RWPE1 (cell line): ENCODE measurements around the gene POU2AF2.

Experiments
- CTCF ChIA-PET: fragments of 350-600 bp; sonication (Branson Sonifier 250); formaldehyde crosslinking; extraction: SDS; loops from one replicate; lab custom pipeline; 2021; lab: Yijun Ruan, JAX
- POLR2A ChIA-PET: fragments of 400-600 bp; formaldehyde crosslinking; extraction: SDS; loops from one replicate; lab custom pipeline; 2020; ENCODE audit warnings: antibody characterized with exemption; ENCODE audit not compliant: low non-redundant PET; lab: Yijun Ruan, JAX
- DNase-seq: peaks from one replicate; pipeline ENCODE4 v3.0.0; 2012; ENCODE audit warnings: low spot score
- H3K27ac ChIP-seq: fragments of 450-650 bp; 2 replicates; pipeline ENCODE4 v1.5.1; 2017
- CTCF ChIP-seq: fragments of 450-650 bp; conservative IDR thresholded peaks from 2 replicates; pipeline ENCODE4 v1.5.1; 2017; ENCODE audit warnings: low read depth, mild to moderate bottlenecking

The POU2AF2 gene

GRCh38 chr11:111229604-111230003, 15.9 kb upstream of the POU2AF2 start:
- ChIA-PET POLR2A (no interaction called here), CTCF (interaction anchor here (0.6 to 1.2 kb wide), 4 partner anchors 15 to 794 kb away, joined by 3 to 9 read pairs (median 4); no protein-coding TSS in a partner anchor)
- no peak for TF ChIP-seq CTCF
- no peak overlapping the region for H3K27ac ChIP-seq
- DNase-seq, result no peak

GRCh38 chr11:111230122-111230465, 15.4 kb upstream of the POU2AF2 start:
- ChIA-PET CTCF (interaction anchor here (0.6 to 1.2 kb wide), 16 partner anchors 11 to 797 kb away, joined by 3 to 9 read pairs (median 3); no protein-coding TSS in a partner anchor), POLR2A (no interaction called here)
- no peak overlapping the region for H3K27ac ChIP-seq
- no peak for TF ChIP-seq CTCF
- no peak for DNase-seq

- H3K27ac ChIP-seq, result no peak overlapping the region
- no peak for DNase-seq
- ChIA-PET CTCF (interaction anchor here (0.9 kb wide), 1 partner anchor 11 kb away, joined by 3 read pairs; no protein-coding TSS in a partner anchor), POLR2A (no interaction called here)
- TF ChIP-seq CTCF, result no peak
Observed at GRCh38 chr11:111231836-111232235, 13.7 kb upstream of the POU2AF2 start.

- POLR2A ChIA-PET, result no interaction called here
- no peak for TF ChIP-seq CTCF
Observed at GRCh38 chr11:111236383-111236782, 9.1 kb upstream of the POU2AF2 start.

GRCh38 chr11:111237926-111238325, 7.6 kb upstream of the POU2AF2 start:
- TF ChIP-seq CTCF, result no peak
- POLR2A ChIA-PET, result no interaction called here
- H3K27ac ChIP-seq, result no peak overlapping the region
- DNase-seq, result no peak
- CTCF ChIA-PET, result interaction anchor here (0.6 kb wide), 1 partner anchor 455 kb away, joined by 3 read pairs; no protein-coding TSS in a partner anchor

More at GRCh38 chr11:111236383-111236782, 9.1 kb upstream of the POU2AF2 start:
- no peak for DNase-seq
- no peak overlapping the region for H3K27ac ChIP-seq
- CTCF ChIA-PET, result no interaction called here

- DNase-seq, result no peak
- POLR2A ChIA-PET, result no interaction called here
- no peak for TF ChIP-seq CTCF
Observed at GRCh38 chr11:111246956-111247355, 1.4 kb downstream of the POU2AF2 start.

More at GRCh38 chr11:111246956-111247355, 1.4 kb downstream of the POU2AF2 start:
- no peak overlapping the region for H3K27ac ChIP-seq
- CTCF ChIA-PET, result interaction anchor here (0.7 kb wide), 1 partner anchor 17 kb away, joined by 3 read pairs; no protein-coding TSS in a partner anchor
